GM18861 (cell line): ENCODE results near the gene STOML2.

Source experiments
- ATAC-seq: cut with Tn5 transposase; IDR thresholded peaks from one replicate; pipeline ENCODE4 v1.9.1; 2021; ENCODE audit not compliant: unreplicated experiment

The STOML2 gene

GRCh38 chr9:35107297-35108290 lies 4.7 kb upstream of the STOML2 start:
- ATAC-seq = no peak

GRCh38 chr9:35106343-35106730 lies 3.4 kb upstream of the STOML2 start:
- ATAC-seq = no peak

GRCh38 chr9:35105571-35106342 lies 2.8 kb upstream of the STOML2 start:
- no peak for ATAC-seq

GRCh38 chr9:35105126-35105525 lies 2.2 kb upstream of the STOML2 start:
- no peak for ATAC-seq

- ATAC-seq = no peak
Measured at GRCh38 chr9:35104586-35104985, 1.7 kb upstream of the STOML2 start.

GRCh38 chr9:35103660-35104191 lies 795 bp upstream of the STOML2 start:
- ATAC-seq = no peak

- ATAC-seq = no peak
Measured at GRCh38 chr9:35102465-35102768, 514 bp downstream of the STOML2 start.

GRCh38 chr9:35097573-35097972 lies 5.4 kb downstream of the STOML2 start:
- ATAC-seq = no peak

- ATAC-seq = peak; percentile 78
Measured at GRCh38 chr9:35096035-35096849, 6.7 kb downstream of the STOML2 start, which contains the start of gene PIGO. PIGO (minus strand) TSS chr9:35096591; CDS start chr9:35095565, 1,026 bp downstream.

GRCh38 chr9:35091536-35091935 lies 11.4 kb downstream of the STOML2 start:
- ATAC-seq = no peak

GRCh38 chr9:35089434-35089833 lies 13.5 kb downstream of the STOML2 start:
- no peak for ATAC-seq

GRCh38 chr9:35085078-35085477 lies 17.9 kb downstream of the STOML2 start:
- no peak for ATAC-seq

GRCh38 chr9:35079426-35080341 lies 23.2 kb downstream of the STOML2 start, which contains the start of gene FANCG:
FANCG (minus strand) TSS chr9:35079942; CDS start chr9:35079524, 418 bp downstream.
- ATAC-seq = peak; percentile 85

GRCh38 chr9:35079041-35079425 lies 23.9 kb downstream of the STOML2 start:
- no peak for ATAC-seq

- ATAC-seq = no peak
Measured at GRCh38 chr9:35078066-35078465, 24.9 kb downstream of the STOML2 start.

- ATAC-seq = no peak
Measured at GRCh38 chr9:35076848-35077247, 26.1 kb downstream of the STOML2 start.

- ATAC-seq = no peak
Measured at GRCh38 chr9:35075358-35075757, 27.6 kb downstream of the STOML2 start.

- no peak for ATAC-seq
Measured at GRCh38 chr9:35074791-35075190, 28.1 kb downstream of the STOML2 start.

GRCh38 chr9:35074141-35074540 lies 28.8 kb downstream of the STOML2 start:
- no peak for ATAC-seq

- ATAC-seq = no peak
Measured at GRCh38 chr9:35073279-35073612, 29.7 kb downstream of the STOML2 start.
